ENCODE data around the gene PAM16. TPM values are rescaled to one million over a fixed set of nuclear protein-coding genes. Genes with fewer than 3 reads are reported as not detected.

The PAM16 gene
- total and polyA plus RNA-seq, 2 of the 8 experiments (the other 6 are each of a cell fraction or from before 2014, with no cell fraction given): 78.3 to 198 TPM

DNA sequence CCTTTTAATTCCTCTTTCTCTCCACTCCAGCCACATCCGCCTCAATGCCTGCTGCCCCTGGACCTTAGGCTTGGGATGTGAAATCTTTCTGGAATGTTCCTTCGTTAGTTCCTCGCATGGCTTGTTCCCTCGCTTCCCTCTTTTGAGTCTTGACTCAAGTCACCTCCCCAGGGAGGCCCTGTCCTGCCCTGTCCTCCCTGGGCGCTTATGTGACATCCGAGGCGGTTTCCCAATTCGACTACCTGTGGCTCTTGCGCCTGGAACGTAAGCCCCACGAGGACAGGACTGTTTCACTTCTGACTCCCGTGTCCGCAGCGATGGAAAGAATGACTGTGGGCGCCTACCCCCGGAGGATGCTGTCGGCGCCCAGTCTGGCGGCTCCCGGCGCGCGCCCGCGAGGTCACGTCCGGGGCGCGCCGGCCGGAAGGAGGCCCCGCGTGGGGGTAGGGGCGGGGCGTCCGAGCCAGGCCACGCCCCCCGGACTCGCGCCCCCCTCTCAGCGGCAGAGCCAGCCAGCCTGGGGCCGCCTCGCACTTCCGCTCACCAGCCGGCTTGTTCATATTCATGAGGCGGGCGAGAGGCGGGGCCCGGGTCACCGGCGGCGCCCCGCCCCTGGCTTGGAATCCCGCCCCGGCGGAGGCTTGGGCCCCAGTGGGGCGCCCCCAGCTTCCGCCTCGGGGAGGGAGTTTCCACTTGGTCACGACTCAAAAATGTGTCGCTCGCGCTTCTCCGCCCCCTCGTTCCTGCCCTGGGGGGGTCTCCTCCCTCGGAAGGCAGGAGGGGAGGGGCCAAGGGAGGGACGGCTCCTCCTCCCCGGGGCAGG lies 43.7 kb downstream of the PAM16 start (continued):
- TF ChIP-seq CHD7 (IDR thresholded peaks at IDR 0.05; ENCODE audit: insufficient replicate concordance, low read length): no peak
- no peak for TF ChIP-seq CHD1 (IDR thresholded peaks at IDR 0.05; ENCODE audit: low read depth, low read length)
- TF ChIP-seq, protein P1, sequence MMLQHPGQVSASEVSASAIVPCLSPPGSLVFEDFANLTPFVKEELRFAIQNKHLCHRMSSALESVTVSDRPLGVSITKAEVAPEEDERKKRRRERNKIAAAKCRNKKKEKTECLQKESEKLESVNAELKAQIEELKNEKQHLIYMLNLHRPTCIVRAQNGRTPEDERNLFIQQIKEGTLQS (IDR thresholded peaks at IDR 0.05; ENCODE audit: insufficient read depth, low read depth, low read length): no peak
- no peak for TF ChIP-seq CTBP2 (IDR thresholded peaks at IDR 0.05; ENCODE audit: borderline replicate concordance, insufficient read depth, insufficient read length, low read length)
- no peak for TF ChIP-seq RFX5 (IDR thresholded peaks at IDR 0.05; ENCODE audit: borderline replicate concordance, low read depth, low read length)
- TF ChIP-seq NRF1 (IDR thresholded peaks at IDR 0.05; ENCODE audit: low read depth, low read length): no peak
- no peak for TF ChIP-seq HDAC6 (IDR thresholded peaks at IDR 0.05; ENCODE audit: low read depth, low read length)
